ENCODE data around the gene SPATA2.

- TF ChIP-seq CTCF (conservative IDR thresholded peaks at IDR 0.05; ENCODE audit: low read length) = no peak
- no peak for TF ChIP-seq EZH2phosphoT487 (IDR thresholded peaks at IDR 0.05; ENCODE audit: borderline replicate concordance)
Measured at GRCh38 chr20:49910340-49910706, 5.0 kb downstream of the SPATA2 start.
